HG03571 (cell line): ENCODE results near the gene MRPL19.

Experiments
- ATAC-seq: cut with Tn5 transposase; IDR thresholded peaks from one replicate; pipeline ENCODE4 v1.9.1; 2021; ENCODE audit not compliant: unreplicated experiment

MRPL19 gene

GRCh38 chr2:75614162-75614651 lies 32.4 kb upstream of the MRPL19 start:
- ATAC-seq = no peak

GRCh38 chr2:75616406-75616805 lies 30.2 kb upstream of the MRPL19 start:
- no peak for ATAC-seq

- no peak for ATAC-seq
Observed at GRCh38 chr2:75616933-75617332, 29.6 kb upstream of the MRPL19 start.

- no peak for ATAC-seq
Observed at GRCh38 chr2:75619956-75620740, 26.4 kb upstream of the MRPL19 start.

GRCh38 chr2:75621228-75621627 lies 25.4 kb upstream of the MRPL19 start:
- ATAC-seq = no peak

- ATAC-seq = no peak
Observed at GRCh38 chr2:75622500-75622899, 24.1 kb upstream of the MRPL19 start.

- ATAC-seq = no peak
Observed at GRCh38 chr2:75622929-75623328, 23.7 kb upstream of the MRPL19 start.

- ATAC-seq = no peak
Observed at GRCh38 chr2:75627902-75628504, 18.6 kb upstream of the MRPL19 start.

DNA sequence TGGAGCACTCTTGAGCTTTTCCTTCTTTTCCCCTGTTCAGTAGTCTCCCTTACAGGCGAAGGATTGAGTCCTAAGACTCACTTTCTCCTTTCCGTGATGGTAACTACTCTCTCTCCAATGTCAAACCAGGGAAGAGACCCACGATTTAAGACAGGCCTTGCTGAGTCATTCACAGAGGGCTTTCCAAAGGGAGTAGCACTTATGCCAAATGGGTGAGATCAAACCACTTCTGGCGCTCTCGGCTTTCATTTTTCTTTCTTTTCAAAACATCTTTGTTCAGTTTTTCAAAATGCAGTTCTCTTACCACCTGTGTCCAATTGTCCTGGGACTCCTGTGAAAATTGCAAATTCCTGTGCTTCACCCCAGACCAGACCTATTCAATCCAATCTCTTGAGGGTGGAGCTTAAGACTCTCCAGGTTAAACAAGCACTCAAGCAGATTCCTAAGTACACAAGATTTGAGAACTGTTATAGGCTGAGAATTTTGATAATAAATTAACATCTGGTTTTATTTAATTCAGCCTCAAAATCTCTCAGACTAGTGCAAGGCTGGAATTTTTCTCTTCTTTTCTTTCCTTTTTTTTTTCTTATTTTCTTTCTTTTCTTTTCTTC lies 14.4 kb upstream of the MRPL19 start:
- ATAC-seq = no peak

DNA sequence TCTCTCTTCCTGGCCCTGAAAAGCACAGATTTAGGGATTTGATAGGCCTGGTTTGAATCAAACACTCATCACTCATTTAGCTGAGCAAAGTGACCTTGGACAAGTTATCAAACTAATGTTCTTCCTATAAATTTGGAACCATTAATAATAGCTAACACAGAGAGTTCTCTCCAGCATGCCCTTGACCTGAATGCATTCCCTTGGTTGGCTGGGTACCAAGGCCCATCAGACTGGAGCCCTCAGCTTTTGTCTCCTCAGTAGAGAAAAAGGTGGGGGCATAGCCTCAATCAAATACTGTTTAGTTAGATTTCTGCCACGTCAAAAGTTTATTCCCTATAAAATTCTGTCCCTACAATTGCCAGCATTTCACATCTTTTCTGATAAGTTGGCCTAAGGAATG lies 13.8 kb upstream of the MRPL19 start:
- ATAC-seq = no peak

- no peak for ATAC-seq
Observed at GRCh38 chr2:75633620-75634019, 13.0 kb upstream of the MRPL19 start.

- no peak for ATAC-seq
Observed at GRCh38 chr2:75634945-75635344, 11.6 kb upstream of the MRPL19 start.

DNA sequence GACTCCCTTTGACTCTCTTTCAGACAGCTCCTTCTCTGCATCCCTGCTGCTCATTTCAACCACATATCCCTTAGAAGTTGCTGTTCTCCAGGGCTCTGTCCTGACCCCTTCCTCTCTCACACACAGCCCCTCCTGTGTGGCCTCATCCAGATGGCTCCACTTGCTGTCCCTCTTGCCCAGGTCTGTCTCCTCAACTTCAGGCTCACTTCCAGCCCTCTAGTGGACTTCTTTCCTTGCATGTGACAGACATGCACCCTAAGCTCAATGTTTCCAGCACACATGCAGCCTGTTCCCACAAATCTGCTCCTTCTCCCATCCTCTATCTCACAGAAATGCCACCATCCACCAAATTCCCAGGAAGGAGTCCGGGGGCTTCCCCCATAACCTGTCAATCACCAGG lies 9.0 kb upstream of the MRPL19 start:
- ATAC-seq = no peak

GRCh38 chr2:75640621-75641121 lies 5.9 kb upstream of the MRPL19 start:
- ATAC-seq = no peak

GRCh38 chr2:75641587-75641986 lies 5.0 kb upstream of the MRPL19 start:
- ATAC-seq = no peak

DNA sequence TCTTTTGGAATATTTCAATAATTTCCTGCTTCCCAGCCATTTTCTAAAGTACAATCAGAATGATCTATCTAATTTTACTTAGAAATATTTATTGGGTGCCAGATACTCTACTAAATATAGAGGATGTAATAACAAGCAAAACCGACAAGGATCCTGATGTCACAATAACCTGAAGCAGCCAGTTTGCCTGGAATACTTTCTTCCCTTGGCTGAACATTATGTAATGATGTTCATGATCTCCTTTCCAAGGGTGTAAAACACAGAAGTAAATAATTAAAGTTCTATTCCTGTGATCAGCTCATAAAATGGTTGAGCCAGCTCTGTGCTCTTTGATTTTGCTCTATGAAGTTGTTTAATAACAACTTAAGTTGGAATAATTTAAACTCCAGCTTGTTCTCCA lies 2.6 kb upstream of the MRPL19 start:
- no peak for ATAC-seq

GRCh38 chr2:75645643-75646042 lies 940 bp upstream of the MRPL19 start:
- no peak for ATAC-seq

- ATAC-seq = no peak
Observed at GRCh38 chr2:75646090-75646582, 447 bp upstream of the MRPL19 start.

- ATAC-seq = no peak
Observed at GRCh38 chr2:75647771-75648170, 1.2 kb downstream of the MRPL19 start.

DNA sequence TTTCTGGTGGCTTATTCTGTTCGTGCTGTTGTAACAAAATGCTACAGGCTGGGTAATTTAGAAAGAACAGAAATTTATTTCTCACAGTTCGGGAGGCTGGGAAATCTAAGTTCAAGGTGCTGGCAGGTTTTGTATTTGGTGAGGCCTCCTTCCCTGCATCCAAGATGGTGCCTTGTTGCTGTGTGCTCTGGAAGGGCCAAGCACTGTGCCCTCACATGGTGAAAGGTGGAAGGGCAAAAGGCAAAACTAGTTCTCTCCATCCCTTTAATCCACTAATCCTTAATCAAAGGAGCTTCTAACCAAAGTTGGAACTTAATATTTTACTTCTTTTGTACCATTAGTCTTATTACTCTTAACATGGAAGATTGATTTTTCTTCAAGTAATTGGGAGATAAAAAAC lies 7.4 kb downstream of the MRPL19 start:
- ATAC-seq = no peak

GRCh38 chr2:75655861-75656260 lies 9.3 kb downstream of the MRPL19 start:
- ATAC-seq = no peak

DNA sequence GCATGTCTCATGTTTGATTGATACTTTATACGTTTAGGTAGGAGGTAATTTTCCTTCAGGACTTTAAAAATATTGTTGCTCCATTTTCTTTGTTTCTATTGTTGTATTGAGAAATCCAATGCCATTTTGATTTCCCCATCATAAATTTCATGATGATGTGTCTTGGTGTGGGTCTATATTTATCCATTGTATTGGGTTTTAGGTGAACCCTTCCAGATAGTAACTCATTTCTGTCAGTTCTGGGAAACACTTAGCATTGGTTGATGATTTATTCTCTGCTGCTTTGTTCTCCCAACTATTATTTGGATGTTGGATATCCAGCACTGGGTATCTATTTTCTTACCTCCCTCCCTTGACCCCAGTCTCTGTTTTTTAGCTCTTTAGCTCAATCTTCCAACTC lies 10.0 kb downstream of the MRPL19 start:
- ATAC-seq = no peak
